CD4-positive, alpha-beta T cell (primary cell): ENCODE results near the gene SH3RF2. TPM values are rescaled to one million over a fixed set of nuclear protein-coding genes. Genes with fewer than 3 reads are reported as not detected.

Experiments
- ATAC-seq: fragments of 200-7000 bp; cut with Tn5 transposase; one replicate; pipeline ENCODE4 v1.10.0; 2022; ENCODE audit warnings: mild to moderate bottlenecking; ENCODE audit not compliant: poor library complexity
- CTCF ChIA-PET: fragments of 350-600 bp; sonication (Branson Sonifier 250); formaldehyde crosslinking; loops from one replicate; lab custom pipeline; 2021; ENCODE audit warnings: antibody characterized with exemption, inconsistent platforms; lab: Charles Lee
- POLR2A ChIA-PET: fragments of 350-600 bp; sonication (Branson Sonifier 250); formaldehyde crosslinking; loops from one replicate; lab custom pipeline; 2021; ENCODE audit warnings: antibody characterized with exemption, inconsistent platforms; lab: Charles Lee
- DNase-seq, 14 experiments: peaks; one replicate each; pipeline ENCODE4 v3.0.0-alpha.2; 2013 to 2020; ENCODE audit warnings: mixed read lengths in 2 of 14
- H3K27ac ChIP-seq, 2 donors: one replicate each; pipeline versions ENCODE4 v1.5.1 to v1.7.0; 2013; ENCODE audit warnings: low read length in 2 of 2, low read depth in 1 of 2, mild to moderate bottlenecking in 1 of 2
- H3K27me3 ChIP-seq, 2 experiments: 1 replicate in 1 of 2; 2 replicates in 1 of 2; pipeline versions ENCODE4 v1.6.1 to v1.7.0; 2013; ENCODE audit warnings: low read length in 2 of 2, control low read depth in 1 of 2, mild to moderate bottlenecking in 1 of 2, moderate library complexity in 1 of 2; ENCODE audit not compliant: insufficient read depth in 2 of 2, control insufficient read depth in 1 of 2
- H3K36me3 ChIP-seq: one replicate; pipeline ENCODE4 v1.6.1; 2013; ENCODE audit warnings: low read length, control low read depth; ENCODE audit not compliant: insufficient read depth
- H3K4me1 ChIP-seq: one replicate; pipeline ENCODE4 v1.6.1; 2013; ENCODE audit warnings: low read length, control low read depth; ENCODE audit not compliant: insufficient read depth
- H3K4me3 ChIP-seq: one replicate; pipeline ENCODE4 v1.5.1; 2013; ENCODE audit warnings: mild to moderate bottlenecking, low read length, moderate library complexity
- H3K9me3 ChIP-seq, 2 experiments: 1 replicate in 1 of 2; 2 replicates in 1 of 2; pipeline versions ENCODE4 v1.6.1 to v1.7.0; 2013; ENCODE audit warnings: low read length in 2 of 2, mild to moderate bottlenecking in 2 of 2, control low read depth in 1 of 2, moderate library complexity in 1 of 2; ENCODE audit not compliant: control insufficient read depth in 1 of 2, insufficient read depth in 1 of 2
- H3K27ac Mint-ChIP-seq: one replicate; pipeline ENCODE4 v1.8.0; 2020; ENCODE audit warnings: mixed read lengths
- H3K27me3 Mint-ChIP-seq: one replicate; pipeline ENCODE4 v1.8.0; 2021; ENCODE audit warnings: mixed read lengths
- H3K36me3 Mint-ChIP-seq: one replicate; pipeline ENCODE4 v1.8.0; 2021; ENCODE audit warnings: low read depth, mixed read lengths
- H3K4me1 Mint-ChIP-seq: one replicate; pipeline ENCODE4 v1.8.0; 2021; ENCODE audit warnings: low read depth, mixed read lengths
- H3K4me3 Mint-ChIP-seq: one replicate; pipeline ENCODE4 v1.8.0; 2020; ENCODE audit warnings: mild to moderate bottlenecking, mixed read lengths
- H3K9me3 Mint-ChIP-seq: one replicate; pipeline ENCODE4 v1.8.0; 2020; ENCODE audit warnings: mixed read lengths
- CTCF ChIP-seq: fragments of 200-600 bp; IDR thresholded peaks from one replicate; pipeline ENCODE4 v1.8.0; 2022; ENCODE audit warnings: antibody characterized with exemption, mild to moderate bottlenecking
- intact Hi-C, 2 experiments: fragments of 100-400 bp; cut with DNase I in 1 of 2; cut with micrococcal nuclease in 1 of 2; formaldehyde crosslinking; loops; one replicate each; pipeline versions ENCODE4 v1.15.1 to v1.9.0; 2023 to 2025; cut with DNase I, micrococcal nuclease
- total RNA-seq, 174 experiments: library from RNA in 2 of 174; stranded (reverse) in 2 of 174; gene quantifications; one replicate each; pipeline ENCODE4 v1.2.3 and lab custom pipeline; 2021 to 2026

SH3RF2 gene
- total RNA-seq, 2 experiments from 2014 or later, result 0.11 to 0.42 TPM

- Histone ChIP-seq H3K4me3 (no peak overlapping the region), H3K9me3 (no peaks in the 10 kb centered on the region), H3K27me3 (peaks cover 0 to 3% of the 10 kb centered on the region in 2 experiments), H3K36me3 (no peaks in the 10 kb centered on the region), H3K27ac (no peak overlapping the region), H3K4me1 (no peaks in the 10 kb centered on the region)
- Mint-ChIP-seq H3K9me3 (no peaks in the 10 kb centered on the region), H3K4me1 (no peaks in the 10 kb centered on the region), H3K27me3 (peaks cover 5% of the 10 kb centered on the region), H3K4me3 (no peak overlapping the region), H3K27ac (no peak overlapping the region), H3K36me3 (no peaks in the 10 kb centered on the region)
- ATAC-seq (no peak), DNase-seq (no peak)
- intact Hi-C loops, result no loop called here
- ChIA-PET CTCF (no interaction called here), POLR2A (no interaction called here)
- no peak for TF ChIP-seq CTCF
Measured at GRCh38 chr5:145922059-145922458, 14.3 kb upstream of the SH3RF2 start.

DNA sequence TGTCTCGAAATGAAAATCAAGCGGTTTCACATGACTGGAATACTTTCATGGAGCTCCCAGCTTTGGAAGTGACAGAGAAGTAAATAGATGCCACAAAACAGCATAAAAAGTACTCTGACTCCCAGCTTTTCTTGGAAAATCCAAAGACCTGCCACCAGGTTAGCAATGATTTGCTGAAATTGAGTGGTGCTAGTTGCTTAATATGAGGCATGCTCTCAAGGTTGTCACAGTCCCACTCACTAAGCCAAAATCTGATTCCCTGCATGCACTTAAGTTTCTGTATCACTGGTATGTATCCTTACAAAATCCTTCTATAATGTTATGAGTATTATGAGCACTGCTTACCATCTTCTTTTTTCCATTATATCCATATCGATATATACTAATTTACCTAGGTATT, 13.0 kb upstream of the SH3RF2 start:
- H3K4me1 ChIP-seq, result no peaks in the 10 kb centered on the region
- Mint-ChIP-seq H3K9me3 (no peaks in the 10 kb centered on the region), H3K4me3 (no peak overlapping the region), H3K27me3 (peaks cover 5% of the 10 kb centered on the region), H3K27ac (no peak overlapping the region), H3K4me1 (no peaks in the 10 kb centered on the region), H3K36me3 (no peaks in the 10 kb centered on the region)
- peaks cover 0 to 3% of the 10 kb centered on the region in 2 experiments for H3K27me3 ChIP-seq
- ChIA-PET CTCF (no interaction called here), POLR2A (no interaction called here)
- H3K4me3 ChIP-seq, result no peak overlapping the region
- intact Hi-C loops, result no loop called here
- DNase-seq (no peak), ATAC-seq (no peak)
- H3K27ac ChIP-seq, result no peak overlapping the region
- no peaks in the 10 kb centered on the region for H3K36me3 ChIP-seq
- no peaks in the 10 kb centered on the region for H3K9me3 ChIP-seq
- TF ChIP-seq CTCF, result no peak

GRCh38 chr5:145924849-145925248, 11.5 kb upstream of the SH3RF2 start:
- no peak overlapping the region for H3K4me3 ChIP-seq
- intact Hi-C loops, result no loop called here
- Mint-ChIP-seq H3K27ac (no peak overlapping the region), H3K27me3 (peaks cover 8% of the 10 kb centered on the region), H3K9me3 (no peaks in the 10 kb centered on the region), H3K36me3 (no peaks in the 10 kb centered on the region), H3K4me3 (no peak overlapping the region), H3K4me1 (no peaks in the 10 kb centered on the region)
- no peak overlapping the region for H3K27ac ChIP-seq
- H3K36me3 ChIP-seq, result no peaks in the 10 kb centered on the region
- POLR2A ChIA-PET, result no interaction called here
- DNase-seq (no peak), ATAC-seq (no peak)
- H3K9me3 ChIP-seq, result no peaks in the 10 kb centered on the region
- no peak for TF ChIP-seq CTCF
- no peaks in the 10 kb centered on the region for H3K27me3 ChIP-seq
- CTCF ChIA-PET, result no interaction called here
- H3K4me1 ChIP-seq, result no peaks in the 10 kb centered on the region
